ENCODE results near the gene KCTD16.

- TF ChIP-seq CTCF (IDR thresholded peaks at IDR 0.05; ENCODE audit: borderline replicate concordance, extremely low read depth, low read length, poor library complexity, severe bottlenecking) (no peak), EZH2 (IDR thresholded peaks at IDR 0.05; ENCODE audit: borderline replicate concordance, low read depth, low read length, severe bottlenecking) (no peak)
These were observed 126.4 kb downstream of the KCTD16 start for GRCh38 chr5:144297081-144297480.
